HG03565 (cell line): Measurements from ENCODE around the gene FNDC1.
"Not testable (repeated sequence)": the region's sequence is repeated elsewhere in the genome, so short reads cannot be mapped to it uniquely, and the experiment has no call there.

Source experiments
- ATAC-seq: cut with Tn5 transposase; IDR thresholded peaks from one replicate; pipeline ENCODE4 v1.9.1; 2021; ENCODE audit warnings: mild to moderate bottlenecking, moderate library complexity; ENCODE audit not compliant: unreplicated experiment

The FNDC1 gene

GRCh38 chr6:159254186-159254585, 85.0 kb downstream of the FNDC1 start:
- ATAC-seq = no peak

- no peak for ATAC-seq
Observed at GRCh38 chr6:159255434-159255951, 86.3 kb downstream of the FNDC1 start.

- no peak for ATAC-seq
Observed at GRCh38 chr6:159256128-159256527, 86.9 kb downstream of the FNDC1 start.

GRCh38 chr6:159257846-159258245, 88.6 kb downstream of the FNDC1 start:
- no peak for ATAC-seq

GRCh38 chr6:159259441-159260125, 90.4 kb downstream of the FNDC1 start:
- ATAC-seq = no peak

- ATAC-seq = no peak
Observed at GRCh38 chr6:159260208-159260607, 91.0 kb downstream of the FNDC1 start.

GRCh38 chr6:159261995-159262394, 92.8 kb downstream of the FNDC1 start:
- ATAC-seq = no peak

- no peak for ATAC-seq
Observed at GRCh38 chr6:159262586-159262985, 93.4 kb downstream of the FNDC1 start.

GRCh38 chr6:159267165-159267564, 98.0 kb downstream of the FNDC1 start:
- no peak for ATAC-seq

- no peak for ATAC-seq
Observed at GRCh38 chr6:159268511-159268910, 99.3 kb downstream of the FNDC1 start.

GRCh38 chr6:159271257-159271656, 102.1 kb downstream of the FNDC1 start:
- ATAC-seq = no peak

GRCh38 chr6:159278626-159279025, 109.4 kb downstream of the FNDC1 start:
- ATAC-seq = no peak

- ATAC-seq = no peak
Observed at GRCh38 chr6:159279790-159280277, 110.6 kb downstream of the FNDC1 start.

GRCh38 chr6:159282421-159282820, 113.2 kb downstream of the FNDC1 start:
- no peak for ATAC-seq

GRCh38 chr6:159284661-159285060, 115.5 kb downstream of the FNDC1 start:
- ATAC-seq = not testable (repeated sequence)

GRCh38 chr6:159298840-159299239, 129.6 kb downstream of the FNDC1 start:
- ATAC-seq = no peak

- ATAC-seq = no peak
Observed at GRCh38 chr6:159299566-159299965, 130.4 kb downstream of the FNDC1 start.

- ATAC-seq = no peak
Observed at GRCh38 chr6:159301277-159301676, 132.1 kb downstream of the FNDC1 start.

- ATAC-seq = no peak
Observed at GRCh38 chr6:159301810-159302593, 132.8 kb downstream of the FNDC1 start.

GRCh38 chr6:159302594-159302992, 133.4 kb downstream of the FNDC1 start:
- ATAC-seq = no peak

GRCh38 chr6:159303159-159303558, 134.0 kb downstream of the FNDC1 start:
- ATAC-seq = no peak

GRCh38 chr6:159303784-159304183, 134.6 kb downstream of the FNDC1 start:
- ATAC-seq = no peak
